HG03135 (cell line): Measurements from ENCODE around the gene EPS8.

Experiments
- ATAC-seq: cut with Tn5 transposase; IDR thresholded peaks from one replicate; pipeline ENCODE4 v1.9.1; 2021; ENCODE audit warnings: mild to moderate bottlenecking, moderate library complexity; ENCODE audit not compliant: unreplicated experiment

EPS8 gene

DNA sequence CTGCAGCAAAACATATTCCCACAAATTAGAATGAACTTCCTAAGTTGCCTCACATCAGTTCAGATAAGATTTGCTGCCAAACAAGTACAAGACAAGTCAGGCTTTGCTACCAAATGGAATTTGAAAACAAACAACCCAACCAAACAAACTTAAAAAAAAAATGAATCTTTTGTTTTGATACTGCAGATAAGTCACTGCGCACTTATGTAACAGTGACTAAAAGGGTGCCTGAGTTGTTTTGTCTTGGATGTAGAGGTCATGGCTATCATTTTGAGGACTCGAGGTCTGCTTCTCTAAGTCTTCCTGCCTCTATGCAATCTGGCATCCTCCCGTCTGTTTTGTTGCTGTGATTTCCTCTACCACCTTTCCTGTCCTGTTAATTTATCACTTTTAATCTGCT, 11.1 kb upstream of the EPS8 start:
- ATAC-seq: no peak

- no peak for ATAC-seq
Measured at GRCh38 chr12:15797818-15798217, 8.6 kb upstream of the EPS8 start.

GRCh38 chr12:15796493-15797141, 7.4 kb upstream of the EPS8 start:
- ATAC-seq: no peak

GRCh38 chr12:15794836-15795235, 5.6 kb upstream of the EPS8 start:
- ATAC-seq: no peak

DNA sequence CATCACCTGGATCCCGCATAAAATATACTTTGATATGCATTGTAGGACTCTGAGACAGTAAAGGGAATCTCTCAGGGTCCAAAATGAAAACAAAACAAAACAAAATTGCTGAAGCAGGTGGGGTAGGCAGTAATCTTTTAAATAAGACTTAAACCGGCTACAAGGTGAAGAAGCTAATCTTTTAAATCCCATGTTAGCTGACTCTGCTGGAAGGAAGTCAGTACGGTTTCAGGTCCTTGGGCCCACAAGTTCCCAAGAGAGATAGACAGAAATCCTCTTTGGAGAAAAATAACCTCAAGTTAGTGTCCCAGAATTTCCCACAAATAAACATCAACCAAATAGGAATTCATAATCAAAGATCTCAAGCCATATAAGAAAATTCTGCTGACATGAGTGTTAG, 5.0 kb upstream of the EPS8 start:
- no peak for ATAC-seq

GRCh38 chr12:15788233-15789219, 662 bp downstream of the EPS8 start:
- ATAC-seq: peak; percentile 34

DNA sequence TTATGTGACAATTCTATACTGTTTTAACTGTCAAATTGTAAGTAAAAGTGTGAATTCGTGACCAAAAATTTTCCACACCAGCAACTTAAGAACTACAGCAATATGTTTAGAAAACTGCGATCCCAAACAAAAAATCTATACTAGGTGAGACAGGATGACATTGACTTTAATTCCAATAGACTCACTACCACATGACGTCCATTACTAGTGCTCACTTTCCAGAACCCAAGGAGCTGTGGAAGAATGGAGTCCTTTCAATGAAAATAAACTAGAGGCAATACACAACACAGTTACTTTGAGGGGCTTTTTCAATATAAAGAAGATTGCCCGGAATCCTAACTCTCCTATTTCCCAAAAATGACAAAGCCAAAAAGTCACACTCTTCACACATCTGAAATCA, 1.4 kb downstream of the EPS8 start:
- ATAC-seq: no peak

DNA sequence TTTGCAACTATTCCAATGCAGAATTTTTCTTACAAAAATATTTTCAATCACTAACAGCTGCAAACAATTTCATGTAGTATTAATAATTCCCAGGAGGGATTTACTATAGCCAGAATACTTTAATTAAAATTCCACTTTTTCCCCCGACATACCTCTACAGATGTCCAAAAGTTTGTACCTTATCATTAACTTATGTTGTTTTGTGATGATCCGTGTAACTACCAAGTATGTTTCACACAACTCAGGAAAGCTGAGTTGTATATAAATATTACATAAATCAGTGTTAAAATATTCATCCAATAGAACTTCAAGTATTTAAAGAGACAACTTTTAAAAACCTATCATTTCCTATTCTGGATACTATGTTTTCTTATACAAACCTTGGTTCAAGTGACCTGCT, 2.4 kb downstream of the EPS8 start:
- ATAC-seq: no peak

DNA sequence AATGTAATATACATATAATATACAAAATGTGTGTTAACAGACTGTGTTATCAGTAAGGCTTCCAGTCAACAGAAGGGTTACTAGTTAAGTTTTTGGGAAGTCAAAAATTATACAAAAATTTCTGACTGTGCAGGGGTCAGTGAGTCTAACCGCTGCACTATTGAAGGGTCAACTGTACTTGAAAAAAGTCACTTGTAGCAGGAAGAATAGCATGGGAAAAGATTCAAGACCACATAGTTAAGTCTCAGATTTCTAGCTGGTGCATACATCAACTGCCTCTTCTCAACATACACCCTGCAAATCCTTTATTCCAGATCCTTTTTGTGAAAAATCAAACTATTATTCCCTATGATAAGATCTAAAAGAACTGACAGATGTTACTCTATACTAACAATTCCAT, 5.9 kb downstream of the EPS8 start:
- no peak for ATAC-seq

GRCh38 chr12:15782667-15783066, 6.5 kb downstream of the EPS8 start:
- ATAC-seq: no peak

GRCh38 chr12:15779925-15780324, 9.3 kb downstream of the EPS8 start:
- ATAC-seq: no peak

- no peak for ATAC-seq
Measured at GRCh38 chr12:15778126-15778525, 11.1 kb downstream of the EPS8 start.

DNA sequence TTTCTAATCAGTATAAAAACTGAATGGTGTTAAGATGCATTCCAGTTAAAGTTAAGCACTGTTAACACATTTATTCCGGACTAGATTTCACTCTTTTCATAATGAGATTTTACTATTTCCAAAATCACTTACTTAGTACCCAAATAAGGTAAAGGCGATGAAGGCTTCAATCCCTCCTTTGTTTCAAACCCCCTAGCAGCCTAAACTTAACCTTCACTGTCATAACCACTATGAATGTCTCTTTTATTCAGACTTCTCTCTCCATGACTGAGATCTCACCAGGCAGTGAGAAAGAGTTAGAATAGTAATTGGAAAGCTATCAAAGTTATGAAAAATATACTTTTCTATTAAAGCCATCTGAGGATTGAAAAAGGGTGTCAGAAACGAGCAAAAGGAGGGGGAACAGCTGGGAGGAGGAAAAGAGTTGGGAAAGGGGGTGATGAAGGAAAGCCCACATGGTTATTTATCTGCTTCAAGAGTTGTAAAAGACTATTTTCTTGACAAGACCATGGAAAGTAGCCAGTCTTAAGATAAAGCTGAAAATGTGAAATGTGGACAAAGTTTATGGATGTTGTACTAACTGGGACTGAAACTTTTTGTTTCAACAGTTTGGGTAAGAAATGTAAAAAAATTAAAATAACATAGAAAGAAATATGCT, 11.7 kb downstream of the EPS8 start:
- ATAC-seq: no peak

GRCh38 chr12:15776532-15776931, 12.7 kb downstream of the EPS8 start:
- no peak for ATAC-seq

DNA sequence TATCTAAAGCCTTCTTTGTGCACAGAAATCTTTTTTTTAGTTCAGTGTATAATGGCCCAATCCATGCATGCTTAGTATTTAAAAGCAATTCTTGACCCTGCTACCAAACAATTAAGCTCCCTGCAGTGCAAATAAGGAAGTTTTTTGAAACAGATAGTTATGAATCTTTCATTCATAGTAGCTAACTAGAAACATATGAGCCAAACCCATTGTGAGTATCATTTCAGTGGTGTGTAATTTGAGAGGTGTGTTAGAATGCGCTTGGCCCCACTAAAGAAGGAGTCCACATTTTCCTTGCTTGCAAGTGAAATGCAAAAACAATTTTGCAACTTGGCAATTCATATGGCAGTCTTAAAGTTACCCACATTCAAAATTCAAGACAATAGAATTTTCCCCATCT, 14.4 kb downstream of the EPS8 start:
- no peak for ATAC-seq

- no peak for ATAC-seq
Measured at GRCh38 chr12:15772405-15773018, 16.7 kb downstream of the EPS8 start.

DNA sequence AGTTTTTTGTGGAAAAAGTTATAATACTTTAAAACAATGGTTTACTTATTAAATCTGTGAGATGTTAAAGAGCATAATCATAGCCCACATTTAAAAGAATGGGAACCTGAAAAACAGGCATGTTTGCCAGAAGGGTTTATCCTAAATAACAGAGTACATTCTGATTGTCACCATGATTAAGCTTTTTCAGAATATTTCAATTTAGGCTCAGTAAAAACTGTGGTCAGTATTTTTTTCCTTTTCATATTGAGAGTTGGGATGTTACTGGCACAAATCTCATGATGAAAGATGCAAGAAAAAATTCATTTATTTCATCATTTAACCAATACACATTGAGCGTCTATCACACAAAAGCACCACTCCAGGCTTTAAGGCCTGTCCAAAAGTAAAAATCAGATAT, 18.6 kb downstream of the EPS8 start:
- ATAC-seq: no peak

- ATAC-seq: no peak
Measured at GRCh38 chr12:15770021-15770420, 19.2 kb downstream of the EPS8 start.

DNA sequence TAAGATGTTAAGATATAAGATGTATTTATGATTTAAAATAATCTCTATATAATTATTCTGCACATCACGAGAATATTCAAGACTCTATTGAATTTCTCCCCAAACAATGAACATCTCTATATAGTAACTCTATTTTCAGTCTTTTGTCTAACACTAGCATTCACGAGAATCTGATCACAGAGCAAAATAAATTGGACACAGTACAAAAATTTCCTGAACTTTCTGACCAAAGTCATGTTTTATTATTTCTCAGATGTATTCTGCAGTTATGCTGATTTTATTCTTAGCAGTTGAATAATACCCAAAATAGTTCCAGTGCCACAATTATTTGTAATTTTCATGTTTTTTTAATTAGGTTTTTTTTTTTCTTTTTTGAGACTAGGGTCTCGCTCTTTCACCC, 19.6 kb downstream of the EPS8 start:
- no peak for ATAC-seq

- no peak for ATAC-seq
Measured at GRCh38 chr12:15767301-15767700, 21.9 kb downstream of the EPS8 start.

DNA sequence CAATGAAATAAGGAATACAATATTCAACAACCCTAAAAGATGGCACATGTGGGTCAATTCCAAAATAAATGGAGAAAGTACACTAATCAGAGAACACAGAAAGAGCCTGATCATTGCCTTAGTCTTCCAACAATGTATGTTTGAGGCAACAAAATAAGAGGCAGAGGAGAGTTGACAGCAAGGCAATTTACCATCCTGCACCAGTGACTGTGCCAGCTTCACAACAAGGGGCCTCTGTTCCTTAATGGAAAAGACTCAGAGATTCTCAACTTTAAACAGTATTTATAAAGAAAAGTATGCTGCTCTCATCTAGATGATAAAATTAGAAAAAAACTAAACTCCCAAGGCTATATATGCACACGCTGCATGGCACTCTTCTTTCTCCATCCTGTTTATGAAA, 25.9 kb downstream of the EPS8 start:
- ATAC-seq: no peak
